Calu3 (cell line): ENCODE measurements around the gene PPM1H. TPM values are rescaled to one million over a fixed set of nuclear protein-coding genes. Genes with fewer than 3 reads are reported as not detected.

ENCODE experiments used
- BruUV-seq: library from RNA; stranded (reverse); fragments of 400-500 nt; replicated peaks from 2 replicates; lab custom pipeline; 2021; lab: Mats Ljungman, UMichigan
- CTCF ChIA-PET: fragments of 300-600 bp; sonication (Branson Sonifier 250); formaldehyde crosslinking; loops from one replicate; lab custom pipeline; 2022; ENCODE audit warnings: antibody characterized with exemption; lab: Charles Lee
- DNase-seq: peaks from one replicate; pipeline ENCODE4 v3.0.0; 2022
- H3K27ac Mint-ChIP-seq: one replicate; pipeline ENCODE4 v1.8.0; 2022; ENCODE audit warnings: mixed read lengths; ENCODE audit not compliant: unreplicated experiment
- H3K27me3 Mint-ChIP-seq: one replicate; pipeline ENCODE4 v1.8.0; 2022; ENCODE audit warnings: mixed read lengths; ENCODE audit not compliant: unreplicated experiment
- H3K36me3 Mint-ChIP-seq: one replicate; pipeline ENCODE4 v1.8.0; 2022; ENCODE audit warnings: mild to moderate bottlenecking, moderate library complexity, mixed read lengths; ENCODE audit not compliant: insufficient read depth, unreplicated experiment
- H3K4me1 Mint-ChIP-seq: one replicate; pipeline ENCODE4 v1.8.0; 2022; ENCODE audit warnings: mild to moderate bottlenecking, low read depth, mixed read lengths; ENCODE audit not compliant: unreplicated experiment
- H3K4me3 Mint-ChIP-seq: one replicate; pipeline ENCODE4 v1.8.0; 2022; ENCODE audit warnings: mild to moderate bottlenecking, low read depth, moderate library complexity, mixed read lengths; ENCODE audit not compliant: unreplicated experiment
- H3K9me3 Mint-ChIP-seq: one replicate; pipeline ENCODE4 v1.8.0; 2022; ENCODE audit warnings: low read depth, mixed read lengths; ENCODE audit not compliant: unreplicated experiment
- intact Hi-C: fragments of 100-400 bp; cut with micrococcal nuclease; formaldehyde crosslinking; loops from one replicate; pipeline ENCODE4 v1.10.0; 2022; ENCODE audit not compliant: unreplicated experiment
- total RNA-seq: library from RNA; stranded (reverse); gene quantifications from 2 replicates; pipeline ENCODE4 v1.2.3, GENCODE V29; 2022
- TF ChIP-seq, protein P1 (sequence below): fragments of 200-600 bp; IDR thresholded peaks from one replicate; pipeline ENCODE4 v1.8.0; 2022; ENCODE audit warnings: antibody characterized with exemption; ENCODE audit not compliant: unreplicated experiment

Gene PPM1H
- total RNA-seq, 1 experiment from 2014 or later, result 36.7 TPM

GRCh38 chr12:62909340-62909739, 25.6 kb downstream of the PPM1H start:
- no peaks in the 10 kb centered on the region for H3K9me3 Mint-ChIP-seq
- H3K27me3 Mint-ChIP-seq, result no peaks in the 10 kb centered on the region
- CTCF ChIA-PET, result no interaction called here
- TF ChIP-seq, protein P1, sequence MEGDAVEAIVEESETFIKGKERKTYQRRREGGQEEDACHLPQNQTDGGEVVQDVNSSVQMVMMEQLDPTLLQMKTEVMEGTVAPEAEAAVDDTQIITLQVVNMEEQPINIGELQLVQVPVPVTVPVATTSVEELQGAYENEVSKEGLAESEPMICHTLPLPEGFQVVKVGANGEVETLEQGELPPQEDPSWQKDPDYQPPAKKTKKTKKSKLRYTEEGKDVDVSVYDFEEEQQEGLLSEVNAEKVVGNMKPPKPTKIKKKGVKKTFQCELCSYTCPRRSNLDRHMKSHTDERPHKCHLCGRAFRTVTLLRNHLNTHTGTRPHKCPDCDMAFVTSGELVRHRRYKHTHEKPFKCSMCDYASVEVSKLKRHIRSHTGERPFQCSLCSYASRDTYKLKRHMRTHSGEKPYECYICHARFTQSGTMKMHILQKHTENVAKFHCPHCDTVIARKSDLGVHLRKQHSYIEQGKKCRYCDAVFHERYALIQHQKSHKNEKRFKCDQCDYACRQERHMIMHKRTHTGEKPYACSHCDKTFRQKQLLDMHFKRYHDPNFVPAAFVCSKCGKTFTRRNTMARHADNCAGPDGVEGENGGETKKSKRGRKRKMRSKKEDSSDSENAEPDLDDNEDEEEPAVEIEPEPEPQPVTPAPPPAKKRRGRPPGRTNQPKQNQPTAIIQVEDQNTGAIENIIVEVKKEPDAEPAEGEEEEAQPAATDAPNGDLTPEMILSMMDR, result no peak
- DNase-seq, result no peak
- H3K27ac Mint-ChIP-seq, result no peak overlapping the region
- no peak overlapping the region for H3K4me3 Mint-ChIP-seq
- no TSS peak for BruUV-seq
- no peaks in the 10 kb centered on the region for H3K36me3 Mint-ChIP-seq
- intact Hi-C loops, result no loop called here
- H3K4me1 Mint-ChIP-seq, result peaks cover 14% of the 10 kb centered on the region

GRCh38 chr12:62908674-62909073, 26.3 kb downstream of the PPM1H start:
- no peak for DNase-seq
- H3K4me1 Mint-ChIP-seq, result peaks cover 14% of the 10 kb centered on the region
- CTCF ChIA-PET, result no interaction called here
- intact Hi-C loops, result no loop called here
- H3K36me3 Mint-ChIP-seq, result no peaks in the 10 kb centered on the region
- no TSS peak for BruUV-seq
- H3K4me3 Mint-ChIP-seq, result no peak overlapping the region
- no peak overlapping the region for H3K27ac Mint-ChIP-seq
- TF ChIP-seq, protein P1, result no peak
- H3K9me3 Mint-ChIP-seq, result no peaks in the 10 kb centered on the region
- no peaks in the 10 kb centered on the region for H3K27me3 Mint-ChIP-seq

DNA sequence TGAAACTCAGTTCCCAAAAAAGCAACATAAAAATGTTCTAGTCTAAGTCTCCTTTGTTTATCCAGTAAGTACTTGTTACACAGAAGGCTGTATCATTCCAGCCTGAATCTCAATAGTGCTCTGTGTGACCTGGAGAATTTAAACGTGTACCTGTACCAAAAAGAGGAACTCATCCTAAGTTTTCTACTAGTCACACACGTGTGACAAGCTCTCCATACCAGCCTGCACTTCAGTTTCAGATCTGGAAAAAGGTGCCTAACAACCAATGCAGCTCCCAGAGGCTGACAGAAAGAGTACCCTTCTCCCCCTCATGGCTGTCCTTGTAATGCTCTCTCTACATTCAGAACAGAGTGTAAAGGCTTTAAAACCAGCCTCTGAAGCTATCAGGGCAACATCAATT, 27.4 kb downstream of the PPM1H start:
- peaks cover 14% of the 10 kb centered on the region for H3K4me1 Mint-ChIP-seq
- H3K36me3 Mint-ChIP-seq, result no peaks in the 10 kb centered on the region
- CTCF ChIA-PET, result no interaction called here
- intact Hi-C loops, result no loop called here
- no peak overlapping the region for H3K27ac Mint-ChIP-seq
- no peaks in the 10 kb centered on the region for H3K27me3 Mint-ChIP-seq
- BruUV-seq, result no TSS peak
- no peak overlapping the region for H3K4me3 Mint-ChIP-seq
- no peaks in the 10 kb centered on the region for H3K9me3 Mint-ChIP-seq
- TF ChIP-seq, protein P1, result no peak
- DNase-seq, result no peak

DNA sequence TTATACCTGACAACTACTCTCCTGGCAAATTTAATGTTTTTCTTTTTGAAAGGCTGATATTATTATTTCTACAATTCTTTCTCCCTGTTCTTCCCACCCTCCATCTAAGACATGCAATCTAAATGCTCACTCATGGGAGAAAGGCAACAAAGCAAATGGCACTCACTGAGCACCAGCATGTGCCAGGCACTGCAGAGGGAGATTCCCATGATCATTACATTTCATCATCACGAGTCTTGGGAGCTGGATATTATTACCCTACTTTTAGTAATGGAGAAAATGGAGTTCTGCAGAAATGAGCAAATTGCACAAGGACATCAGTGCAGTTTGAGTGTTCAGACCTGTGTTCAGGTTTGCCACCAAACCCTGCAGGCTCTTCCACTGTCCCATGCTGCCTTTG, 27.9 kb downstream of the PPM1H start:
- H3K27me3 Mint-ChIP-seq, result no peaks in the 10 kb centered on the region
- TF ChIP-seq, protein P1, result no peak
- no peak overlapping the region for H3K27ac Mint-ChIP-seq
- BruUV-seq, result no TSS peak
- DNase-seq, result no peak
- intact Hi-C loops, result no loop called here
- CTCF ChIA-PET, result no interaction called here
- peaks cover 14% of the 10 kb centered on the region for H3K4me1 Mint-ChIP-seq
- no peaks in the 10 kb centered on the region for H3K36me3 Mint-ChIP-seq
- no peak overlapping the region for H3K4me3 Mint-ChIP-seq
- no peaks in the 10 kb centered on the region for H3K9me3 Mint-ChIP-seq
